ENCODE measurements around the gene MTF1. TPM values are rescaled to one million over a fixed set of nuclear protein-coding genes. Genes with fewer than 3 reads are reported as not detected.

The MTF1 gene
- total and polyA plus RNA-seq, 10 donors: 1.3 to 49.8 (median 11.4) TPM

DNA sequence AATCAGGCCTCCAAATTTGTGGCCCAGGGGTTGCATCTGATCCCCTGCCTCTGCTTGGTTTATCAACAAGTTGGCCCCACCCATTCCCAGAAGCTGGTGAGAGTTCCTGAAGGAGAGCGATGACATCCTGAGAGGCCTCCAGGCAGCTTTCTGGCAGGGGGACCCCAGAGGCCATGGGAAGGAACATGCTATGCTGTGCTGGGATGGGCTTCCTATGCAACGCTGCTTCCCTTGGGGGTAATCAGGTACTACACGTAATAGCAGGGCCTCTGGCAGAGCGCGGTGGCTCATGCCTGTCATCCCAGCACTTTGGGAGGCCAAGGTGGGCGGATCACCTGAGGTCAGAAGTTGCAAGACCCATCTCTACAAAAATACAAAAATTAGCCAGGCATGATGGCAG, 8.4 kb upstream of the MTF1 start:
- H3K27ac ChIP-seq: no peak overlapping the region
- TF ChIP-seq POLR2AphosphoS5 (IDR thresholded peaks at IDR 0.05) (no peak), CTCF (IDR thresholded peaks at IDR 0.05 in 8 of 11, conservative IDR thresholded peaks at IDR 0.05 in 3 of 11) (no peak), POLR2A (IDR thresholded peaks at IDR 0.05) (no peak)
- no peak overlapping the region for H3K4me3 ChIP-seq
- H3K36me3 ChIP-seq: peaks cover 0 to 100% (median 93%) of the 10 kb centered on the region in 6 donors
- DNase-seq: no peak
- WGBS, 5 donors: 92 to 98% (median 95%) methylated on average over 6 of the region's 6 CpGs
- no peaks in the 10 kb centered on the region for H3K27me3 ChIP-seq (replicated peaks in 1 of 7)
- intact Hi-C loops (cut with DNase I; ENCODE audit: low total_unique reads): no loop called here
- no peaks in the 10 kb centered on the region for H3K9me3 ChIP-seq
- no peaks in the 10 kb centered on the region for H3K4me1 ChIP-seq

GRCh38 chr1:37866491-37866890, 7.1 kb upstream of the MTF1 start:
- H3K27ac ChIP-seq: no peak overlapping the region
- H3K4me1 ChIP-seq: no peaks in the 10 kb centered on the region
- no peak overlapping the region for H3K4me3 ChIP-seq
- peaks cover 0 to 100% (median 93%) of the 10 kb centered on the region in 6 donors for H3K36me3 ChIP-seq
- 93 to 100% (median 96%) methylated on average over 1 of the region's 1 CpG for WGBS, 5 donors
- no peak for TF ChIP-seq POLR2AphosphoS5 (IDR thresholded peaks at IDR 0.05)
- no peak for TF ChIP-seq CTCF (IDR thresholded peaks at IDR 0.05 in 8 of 11, conservative IDR thresholded peaks at IDR 0.05 in 3 of 11)
- no peak for TF ChIP-seq POLR2A (IDR thresholded peaks at IDR 0.05)
- no peaks in the 10 kb centered on the region for H3K27me3 ChIP-seq (replicated peaks in 1 of 7)
- no peaks in the 10 kb centered on the region for H3K9me3 ChIP-seq
- DNase-seq: no peak
- intact Hi-C loops (cut with DNase I; ENCODE audit: low total_unique reads): no loop called here

- Histone ChIP-seq H3K27me3 (replicated peaks in 1 of 7) (no peaks in the 10 kb centered on the region), H3K4me1 (peaks cover under 1 to 3% (median under 1%) of the 10 kb centered on the region in 6 donors), H3K27ac (no peak overlapping the region), H3K4me3 (no peak overlapping the region), H3K9me3 (no peaks in the 10 kb centered on the region), H3K36me3 (peaks cover 0 to 98% (median 91%) of the 10 kb centered on the region in 6 donors)
- intact Hi-C loops (cut with DNase I; ENCODE audit: low total_unique reads): no loop called here
- WGBS, 5 donors: 87 to 95% (median 91%) methylated on average over 6 of the region's 6 CpGs
- DNase-seq: no peak
- TF ChIP-seq POLR2A (IDR thresholded peaks at IDR 0.05) (no peak), CTCF (IDR thresholded peaks at IDR 0.05 in 8 of 11, conservative IDR thresholded peaks at IDR 0.05 in 3 of 11) (no peak), POLR2AphosphoS5 (IDR thresholded peaks at IDR 0.05) (no peak)
These were observed 6.1 kb upstream of the MTF1 start for GRCh38 chr1:37865348-37866120.

DNA sequence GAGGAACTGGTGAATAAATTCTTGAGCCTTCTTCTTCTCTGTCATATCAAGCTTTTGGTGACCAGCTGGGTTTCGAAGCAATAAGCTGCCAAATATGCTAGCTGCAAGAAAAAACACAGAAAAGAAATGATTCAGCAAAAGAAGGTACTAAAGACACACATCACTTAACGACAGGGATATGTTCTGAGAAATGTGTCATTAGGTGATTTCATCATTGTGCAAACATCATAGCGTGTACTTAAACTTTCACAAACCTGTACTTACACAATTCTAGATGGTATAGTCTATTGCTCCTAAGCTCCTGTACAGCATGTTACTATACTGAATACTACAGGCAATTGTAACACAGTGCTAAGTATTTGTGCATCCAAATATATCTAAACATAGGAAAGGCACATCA, 2.9 kb upstream of the MTF1 start:
- peak overlapping the region in 4 of 8 donors; percentile 60 to 75 (median 73) for H3K27ac ChIP-seq
- peaks cover 16 to 29% (median 23%) of the 10 kb centered on the region in 6 donors for H3K4me1 ChIP-seq
- WGBS, 5 donors: 62 to 80% (median 72%) methylated on average over 3 of the region's 3 CpGs
- TF ChIP-seq CTCF (IDR thresholded peaks at IDR 0.05 in 8 of 11, conservative IDR thresholded peaks at IDR 0.05 in 3 of 11): no peak
- no peak for TF ChIP-seq POLR2A (IDR thresholded peaks at IDR 0.05)
- no peak for TF ChIP-seq POLR2AphosphoS5 (IDR thresholded peaks at IDR 0.05)
- H3K4me3 ChIP-seq: no peak overlapping the region
- H3K9me3 ChIP-seq: no peaks in the 10 kb centered on the region
- DNase-seq: no peak
- H3K27me3 ChIP-seq (replicated peaks in 1 of 7): no peaks in the 10 kb centered on the region
- peaks cover 0 to 69% (median 63%) of the 10 kb centered on the region in 6 donors for H3K36me3 ChIP-seq
- intact Hi-C loops (cut with DNase I; ENCODE audit: low total_unique reads): no loop called here

Data from spleen (tissue), 11 donors.